ENCODE results near the gene BTF3.

GRCh38 chr5:73459366-73459765, 38.9 kb upstream of the BTF3 start:
- TF ChIP-seq POLR2AphosphoS5 (IDR thresholded peaks at IDR 0.05; ENCODE audit: low read depth, low read length) (no peak), TAF1 (IDR thresholded peaks at IDR 0.05; ENCODE audit: borderline replicate concordance, insufficient read depth, low read length) (no peak), FOXP2 (optimal IDR thresholded peaks at IDR 0.05; ENCODE audit: borderline replicate concordance, extremely low read depth, extremely low read length, insufficient read depth) (no peak)
- TF ChIP-seq, protein P1, sequence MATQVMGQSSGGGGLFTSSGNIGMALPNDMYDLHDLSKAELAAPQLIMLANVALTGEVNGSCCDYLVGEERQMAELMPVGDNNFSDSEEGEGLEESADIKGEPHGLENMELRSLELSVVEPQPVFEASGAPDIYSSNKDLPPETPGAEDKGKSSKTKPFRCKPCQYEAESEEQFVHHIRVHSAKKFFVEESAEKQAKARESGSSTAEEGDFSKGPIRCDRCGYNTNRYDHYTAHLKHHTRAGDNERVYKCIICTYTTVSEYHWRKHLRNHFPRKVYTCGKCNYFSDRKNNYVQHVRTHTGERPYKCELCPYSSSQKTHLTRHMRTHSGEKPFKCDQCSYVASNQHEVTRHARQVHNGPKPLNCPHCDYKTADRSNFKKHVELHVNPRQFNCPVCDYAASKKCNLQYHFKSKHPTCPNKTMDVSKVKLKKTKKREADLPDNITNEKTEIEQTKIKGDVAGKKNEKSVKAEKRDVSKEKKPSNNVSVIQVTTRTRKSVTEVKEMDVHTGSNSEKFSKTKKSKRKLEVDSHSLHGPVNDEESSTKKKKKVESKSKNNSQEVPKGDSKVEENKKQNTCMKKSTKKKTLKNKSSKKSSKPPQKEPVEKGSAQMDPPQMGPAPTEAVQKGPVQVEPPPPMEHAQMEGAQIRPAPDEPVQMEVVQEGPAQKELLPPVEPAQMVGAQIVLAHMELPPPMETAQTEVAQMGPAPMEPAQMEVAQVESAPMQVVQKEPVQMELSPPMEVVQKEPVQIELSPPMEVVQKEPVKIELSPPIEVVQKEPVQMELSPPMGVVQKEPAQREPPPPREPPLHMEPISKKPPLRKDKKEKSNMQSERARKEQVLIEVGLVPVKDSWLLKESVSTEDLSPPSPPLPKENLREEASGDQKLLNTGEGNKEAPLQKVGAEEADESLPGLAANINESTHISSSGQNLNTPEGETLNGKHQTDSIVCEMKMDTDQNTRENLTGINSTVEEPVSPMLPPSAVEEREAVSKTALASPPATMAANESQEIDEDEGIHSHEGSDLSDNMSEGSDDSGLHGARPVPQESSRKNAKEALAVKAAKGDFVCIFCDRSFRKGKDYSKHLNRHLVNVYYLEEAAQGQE (IDR thresholded peaks at IDR 0.05; ENCODE audit: insufficient read depth in 1 of 2, low read depth in 2 of 2, low read length in 2 of 2) = no peak
